Coronary artery (tissue), 2 donors: Measurements from ENCODE around the gene TBCK.
"Not testable (repeated sequence)": the region's sequence is repeated elsewhere in the genome, so short reads cannot be mapped to it uniquely, and the experiment has no call there.

Experiments
- DNase-seq: peaks from one replicate; pipeline ENCODE4 v3.0.0-alpha.2; 2017; ENCODE audit warnings: low spot score
- H3K27ac ChIP-seq, 2 donors: fragments of 200-600 bp; sonication (generic); one replicate each; pipeline ENCODE4 v1.5.1; 2016 to 2019
- H3K4me3 ChIP-seq: fragments of 200-600 bp; sonication (generic); 2 replicates; pipeline ENCODE4 v1.5.1; 2016; ENCODE audit warnings: mild to moderate bottlenecking, moderate library complexity
- TF ChIP-seq, protein P1 (sequence below): fragments of 200-600 bp; sonication (generic); IDR thresholded peaks from one replicate; pipeline ENCODE4 v1.5.1; 2019; ENCODE audit warnings: antibody characterized with exemption

Gene TBCK

DNA sequence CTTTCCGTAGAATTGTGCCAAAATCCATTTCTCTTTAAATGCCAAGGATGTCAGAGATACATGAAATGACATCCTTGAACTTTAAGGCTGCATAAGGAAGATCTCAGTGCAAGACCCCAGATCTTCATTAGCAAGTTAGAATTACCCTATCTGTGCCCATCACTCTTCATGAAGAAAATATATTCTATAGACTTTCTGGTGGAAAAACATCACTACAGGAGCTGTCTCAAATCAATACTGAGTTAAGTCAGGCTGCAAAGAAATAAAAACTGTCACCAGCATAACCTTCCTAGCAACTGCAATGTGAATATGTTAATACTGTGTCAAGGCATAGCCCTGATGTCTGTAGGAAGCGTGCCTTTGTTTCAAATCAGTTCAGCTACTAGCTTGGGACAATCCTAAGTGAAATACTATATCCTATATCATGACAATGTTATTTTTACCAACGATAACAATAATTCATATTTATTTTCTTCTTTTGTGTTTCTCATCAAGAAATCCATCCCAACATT lies 173.3 kb downstream of the TBCK start:
- no peak overlapping the region for H3K27ac ChIP-seq
- TF ChIP-seq, protein P1, sequence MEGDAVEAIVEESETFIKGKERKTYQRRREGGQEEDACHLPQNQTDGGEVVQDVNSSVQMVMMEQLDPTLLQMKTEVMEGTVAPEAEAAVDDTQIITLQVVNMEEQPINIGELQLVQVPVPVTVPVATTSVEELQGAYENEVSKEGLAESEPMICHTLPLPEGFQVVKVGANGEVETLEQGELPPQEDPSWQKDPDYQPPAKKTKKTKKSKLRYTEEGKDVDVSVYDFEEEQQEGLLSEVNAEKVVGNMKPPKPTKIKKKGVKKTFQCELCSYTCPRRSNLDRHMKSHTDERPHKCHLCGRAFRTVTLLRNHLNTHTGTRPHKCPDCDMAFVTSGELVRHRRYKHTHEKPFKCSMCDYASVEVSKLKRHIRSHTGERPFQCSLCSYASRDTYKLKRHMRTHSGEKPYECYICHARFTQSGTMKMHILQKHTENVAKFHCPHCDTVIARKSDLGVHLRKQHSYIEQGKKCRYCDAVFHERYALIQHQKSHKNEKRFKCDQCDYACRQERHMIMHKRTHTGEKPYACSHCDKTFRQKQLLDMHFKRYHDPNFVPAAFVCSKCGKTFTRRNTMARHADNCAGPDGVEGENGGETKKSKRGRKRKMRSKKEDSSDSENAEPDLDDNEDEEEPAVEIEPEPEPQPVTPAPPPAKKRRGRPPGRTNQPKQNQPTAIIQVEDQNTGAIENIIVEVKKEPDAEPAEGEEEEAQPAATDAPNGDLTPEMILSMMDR, result no peak
- no peak for DNase-seq
- H3K4me3 ChIP-seq, result no peak overlapping the region

DNA sequence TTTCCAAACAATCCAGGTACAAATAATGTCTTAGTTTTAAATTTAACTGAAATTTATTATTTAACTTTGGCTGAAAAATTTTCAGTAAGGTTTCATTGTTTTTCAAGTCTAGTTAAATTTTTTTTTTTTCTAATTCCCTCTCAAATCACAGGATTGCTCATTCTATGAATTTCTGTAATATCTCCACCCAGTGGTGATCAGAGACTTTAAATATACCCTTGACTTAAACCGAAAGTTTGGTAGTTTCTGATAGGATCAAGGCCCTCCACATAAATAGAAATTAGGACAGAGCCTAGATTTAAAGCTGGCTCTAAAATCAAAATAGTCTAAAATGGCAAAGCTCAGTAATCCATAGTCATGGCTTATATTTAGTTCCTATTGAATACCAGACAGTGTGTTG lies 175.4 kb downstream of the TBCK start:
- TF ChIP-seq, protein P1, result no peak
- no peak for DNase-seq
- no peak overlapping the region for H3K4me3 ChIP-seq
- no peak overlapping the region for H3K27ac ChIP-seq

DNA sequence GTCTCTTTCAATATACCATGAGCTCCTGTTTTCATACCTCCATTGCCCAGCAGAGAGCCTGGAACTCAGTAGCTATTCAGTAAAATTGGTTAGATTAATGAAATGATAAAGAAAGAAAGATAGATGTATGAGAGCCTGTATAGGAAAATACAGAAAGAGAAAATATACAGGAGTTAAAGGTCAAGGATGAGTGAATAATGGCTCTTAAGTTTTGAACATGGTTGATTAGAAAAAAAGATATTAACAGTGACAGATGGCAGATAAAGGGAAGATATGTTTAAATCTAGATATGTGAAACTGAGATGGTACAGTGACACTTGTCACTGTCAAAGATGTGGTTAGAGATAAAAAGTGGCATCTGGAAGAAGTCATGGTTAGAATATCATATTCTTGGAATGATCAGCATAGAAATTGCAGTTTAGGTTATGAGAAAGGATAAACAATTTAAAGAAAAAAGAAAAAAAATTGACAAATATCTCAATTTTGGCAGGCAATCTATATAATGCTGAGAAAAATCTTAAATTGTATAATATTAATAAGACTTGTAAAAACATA lies 179.2 kb downstream of the TBCK start:
- TF ChIP-seq, protein P1, result no peak
- Histone ChIP-seq H3K27ac (no peak overlapping the region), H3K4me3 (no peak overlapping the region)

GRCh38 chr4:106132045-106132444 lies 184.0 kb downstream of the TBCK start:
- no peak for DNase-seq
- TF ChIP-seq, protein P1, result no peak
- no peak overlapping the region for H3K27ac ChIP-seq
- no peak overlapping the region for H3K4me3 ChIP-seq

More for the DNA sequence above, 179.2 kb downstream of the TBCK start:
- DNase-seq, result no peak

DNA sequence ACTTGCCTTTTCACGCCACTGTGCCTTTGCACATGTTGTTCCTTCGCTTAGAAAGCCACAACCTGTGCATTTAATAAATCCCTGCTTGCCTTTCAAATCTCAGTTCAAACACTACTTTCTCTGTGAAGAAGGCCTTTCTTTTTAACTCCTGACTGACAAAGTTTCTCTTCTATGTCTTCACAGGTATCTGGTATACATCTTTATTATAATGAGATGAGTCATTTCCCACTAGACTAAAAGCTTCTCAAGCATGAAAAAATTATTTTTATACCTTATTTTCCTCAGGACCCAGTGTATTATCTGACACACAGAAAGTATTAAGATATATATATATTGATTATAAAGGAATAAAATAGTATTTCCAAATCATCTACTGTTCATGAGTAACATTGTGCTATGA lies 189.9 kb downstream of the TBCK start:
- H3K27ac ChIP-seq, result no peak overlapping the region
- TF ChIP-seq, protein P1, result no peak
- DNase-seq, result no peak
- H3K4me3 ChIP-seq, result no peak overlapping the region

DNA sequence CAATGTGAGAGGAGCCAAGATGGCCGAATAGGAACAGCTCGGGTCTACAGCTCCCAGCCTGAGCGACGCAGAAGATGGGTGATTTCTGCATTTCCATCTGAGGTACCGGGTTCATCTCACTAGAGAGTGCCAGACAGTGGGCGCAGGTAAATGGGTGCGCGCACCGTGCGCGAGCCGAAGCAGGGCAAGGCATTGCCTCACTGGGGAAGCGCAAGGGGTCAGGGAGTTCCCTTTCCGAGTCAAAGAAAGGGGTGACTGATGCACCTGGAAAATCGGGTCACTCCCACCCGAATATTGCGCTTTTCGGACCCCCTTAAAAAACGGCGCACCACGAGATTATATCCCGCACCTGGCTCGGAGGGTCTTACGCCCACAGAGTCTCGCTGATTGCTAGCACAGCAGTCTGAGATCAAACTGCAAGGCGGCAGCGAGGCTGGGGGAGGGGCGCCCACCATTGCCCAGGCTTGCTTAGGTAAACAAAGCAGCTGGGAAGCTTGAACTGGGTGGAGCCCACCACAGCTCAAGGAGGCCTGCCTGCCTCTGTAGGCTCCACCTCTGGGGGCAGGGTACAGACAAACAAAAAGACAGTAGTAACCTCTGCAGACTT lies 196.0 kb downstream of the TBCK start:
- not testable (repeated sequence) for DNase-seq, H3K4me3 ChIP-seq, H3K27ac ChIP-seq

DNA sequence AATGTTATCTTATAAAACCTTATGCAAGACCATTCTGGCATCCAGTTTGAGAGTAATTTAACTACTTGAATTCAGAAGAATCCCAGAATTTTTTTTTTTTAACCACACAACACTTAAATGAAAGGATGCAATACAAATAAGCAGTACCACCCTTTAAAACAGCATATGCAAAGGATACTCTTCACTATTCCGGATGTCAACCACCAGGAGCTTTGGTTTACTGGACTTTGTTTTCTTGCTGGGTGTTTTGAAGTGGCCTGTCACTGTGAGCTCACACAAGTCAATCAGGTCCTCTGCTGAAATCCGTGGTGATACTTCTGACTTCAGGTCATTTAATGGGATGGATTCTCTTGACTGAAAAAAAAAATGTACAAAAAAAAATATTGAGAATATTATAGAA lies 200.0 kb downstream of the TBCK start:
- no peak overlapping the region for H3K27ac ChIP-seq
- H3K4me3 ChIP-seq, result no peak overlapping the region
- DNase-seq, result no peak
- TF ChIP-seq, protein P1, result no peak
